Neutrophil (primary cell): ENCODE measurements around the gene VMAC.

Source experiments
- H3K27ac ChIP-seq: fragments of 200-600 bp; sonication (generic); 2 replicates; pipeline ENCODE4 v1.5.1; 2016; ENCODE audit warnings: mild to moderate bottlenecking, moderate library complexity
- H3K27me3 ChIP-seq: fragments of 200-600 bp; sonication (generic); 2 replicates; pipeline ENCODE4 v1.6.0; 2016; ENCODE audit warnings: mild to moderate bottlenecking
- H3K36me3 ChIP-seq: fragments of 200-600 bp; sonication (generic); 2 replicates; pipeline ENCODE4 v1.5.1; 2017
- H3K4me1 ChIP-seq, 2 experiments: fragments of 200-600 bp in 1 of 2; sonication (generic) in 1 of 2; 1 replicate in 1 of 2; 2 replicates in 1 of 2; pipeline versions ENCODE4 v1.5.1 to v1.6.1; 2013 to 2016; ENCODE audit warnings: low read depth in 1 of 2, low read length in 1 of 2, mild to moderate bottlenecking in 1 of 2, moderate library complexity in 1 of 2; ENCODE audit not compliant: control insufficient read depth in 1 of 2, insufficient read depth in 1 of 2
- H3K4me3 ChIP-seq, 2 experiments: fragments of 200-600 bp in 1 of 2; sonication (generic) in 1 of 2; 1 replicate in 1 of 2; 2 replicates in 1 of 2; pipeline ENCODE4 v1.5.1; 2013 to 2016; ENCODE audit warnings: low read depth in 1 of 2, low read length in 1 of 2, mild to moderate bottlenecking in 1 of 2, moderate library complexity in 1 of 2
- H3K9me3 ChIP-seq: fragments of 200-600 bp; sonication (generic); 2 replicates; pipeline ENCODE4 v1.5.1; 2016
- CTCF ChIP-seq: fragments of 200-600 bp; sonication (generic); IDR thresholded peaks from 2 replicates; pipeline ENCODE4 v1.5.1; 2016; ENCODE audit warnings: antibody characterized with exemption

The VMAC gene

GRCh38 chr19:5914946-5915781 is 10.5 kb downstream of the VMAC start:
- Histone ChIP-seq H3K36me3 (peaks cover 78% of the 10 kb centered on the region), H3K4me1 (no peaks in the 10 kb centered on the region), H3K27ac (no peak overlapping the region), H3K4me3 (no peak overlapping the region), H3K27me3 (no peaks in the 10 kb centered on the region), H3K9me3 (no peaks in the 10 kb centered on the region)
- TF ChIP-seq CTCF = no peak

GRCh38 chr19:5915782-5916165 is 11.1 kb downstream of the VMAC start:
- no peaks in the 10 kb centered on the region for H3K27me3 ChIP-seq
- peaks cover 78% of the 10 kb centered on the region for H3K36me3 ChIP-seq
- no peak for TF ChIP-seq CTCF
- H3K4me3 ChIP-seq = no peak overlapping the region
- H3K9me3 ChIP-seq = no peaks in the 10 kb centered on the region
- H3K27ac ChIP-seq = no peak overlapping the region
- H3K4me1 ChIP-seq = no peaks in the 10 kb centered on the region

GRCh38 chr19:5916181-5916708 is 11.6 kb downstream of the VMAC start:
- Histone ChIP-seq H3K27ac (no peak overlapping the region), H3K36me3 (peaks cover 78% of the 10 kb centered on the region), H3K27me3 (no peaks in the 10 kb centered on the region), H3K4me3 (no peak overlapping the region), H3K9me3 (no peaks in the 10 kb centered on the region), H3K4me1 (no peaks in the 10 kb centered on the region)
- no peak for TF ChIP-seq CTCF

- Histone ChIP-seq H3K27ac (no peak overlapping the region), H3K9me3 (no peaks in the 10 kb centered on the region), H3K27me3 (no peaks in the 10 kb centered on the region), H3K36me3 (peaks cover 88% of the 10 kb centered on the region), H3K4me1 (no peaks in the 10 kb centered on the region), H3K4me3 (no peak overlapping the region)
- no peak for TF ChIP-seq CTCF
Measured at GRCh38 chr19:5917431-5918107, 12.9 kb downstream of the VMAC start.

- TF ChIP-seq CTCF = no peak
- Histone ChIP-seq H3K4me3 (no peak overlapping the region), H3K4me1 (no peaks in the 10 kb centered on the region), H3K9me3 (no peaks in the 10 kb centered on the region), H3K27me3 (no peaks in the 10 kb centered on the region), H3K27ac (no peak overlapping the region), H3K36me3 (peaks cover 94% of the 10 kb centered on the region)
Measured at GRCh38 chr19:5918463-5919079, 13.9 kb downstream of the VMAC start.
